ENCODE measurements around the gene VGLL3. TPM values are rescaled to one million over a fixed set of nuclear protein-coding genes. Genes with fewer than 3 reads are reported as not detected.

VGLL3 gene
- total and polyA plus RNA-seq, 2 of the 4 experiments (the other 2 are of a cell fraction) = 46.2 to 97.3 TPM

- ChIA-PET CTCF (no interaction called here), POLR2A (ENCODE audit: unreplicated experiment) (no interaction called here)
- Histone ChIP-seq H3K9ac (ENCODE audit: low read depth, low read length) (peak overlapping the region; percentile 19; the same call in 1 of the 2 replicates), H3K9me3 (ENCODE audit: control insufficient read depth, insufficient read depth, low read length) (no peaks in the 10 kb centered on the region), H3K9me1 (ENCODE audit: insufficient read depth, low read length) (peaks cover 3% of the 10 kb centered on the region), H3K27me3 (ENCODE audit: control insufficient read depth, insufficient read depth, low read length) (no peaks in the 10 kb centered on the region), H3K79me1 (ENCODE audit: low read depth in 1 of 2, low read length in 2 of 2) (peaks cover 4 to 37% of the 10 kb centered on the region in 2 experiments; a peak in 3 of 4 replicates), H2AK9ac (replicated peaks; ENCODE audit: low read depth, low read length, poor library complexity) (no peak overlapping the region), H3K4ac (ENCODE audit: low read depth, low read length) (peak overlapping the region; percentile 8; the same call in 1 of the 2 replicates), H3K4me2 (ENCODE audit: low read depth, low read length) (peak overlapping the region; percentile 82), H4K8ac (ENCODE audit: low read depth in 2 of 2, low read length in 2 of 2) (peak overlapping the region in 1 of 2 experiments; percentile 82; a peak in 3 of 4 replicates), H3K14ac (replicated peaks; ENCODE audit: low read depth, low read length) (peak overlapping the region; percentile 2; the same call in 1 of the 2 replicates), H4K5ac (ENCODE audit: low read depth, low read length) (peak overlapping the region; percentile 47; the same call in 1 of the 2 replicates), H3K36me3 (ENCODE audit: control insufficient read depth, insufficient read depth, low read length) (peaks cover 6% of the 10 kb centered on the region), H4K20me1 (ENCODE audit: insufficient read depth, low read length) (no peaks in the 10 kb centered on the region), H3K56ac (ENCODE audit: extremely low read depth, insufficient read depth, low read length) (peak overlapping the region; percentile 57; the same call in 1 of the 2 replicates), H2BK120ac (ENCODE audit: low read depth, low read length) (peak overlapping the region; percentile 34), H2AK5ac (ENCODE audit: low read depth, low read length) (peak overlapping the region; percentile 88; the same call in 1 of the 2 replicates), H2BK15ac (ENCODE audit: low read depth, low read length) (peak overlapping the region; percentile 21; the same call in 1 of the 3 replicates), H3K4me3 (ENCODE audit: insufficient read depth, low read depth, low read length) (no peak overlapping the region), H2BK5ac (ENCODE audit: low read depth, low read length, poor library complexity, severe bottlenecking) (peak overlapping the region; percentile 95), H2BK20ac (ENCODE audit: low read depth, low read length) (0 out of 2 replicates have a peak overlapping the region, but pooled peaks have one; percentile 1), H2AFZ (replicated peaks; ENCODE audit: low read length, poor library complexity) (peak overlapping the region; percentile 62), H3K27ac (ENCODE audit: insufficient read depth, low read length) (peak overlapping the region; percentile 45; the same call in 1 of the 2 replicates), H3K23ac (ENCODE audit: low read depth, low read length) (peak overlapping the region; percentile 19; the same call in 1 of the 2 replicates), H3K18ac (ENCODE audit: low read depth, low read length) (peak overlapping the region; percentile 76; the same call in 1 of the 2 replicates), H3K4me1 (ENCODE audit: control insufficient read depth, insufficient read depth, low read length) (peaks cover 15% of the 10 kb centered on the region), H4K91ac (ENCODE audit: insufficient read depth, low read depth, low read length) (peak overlapping the region; percentile 73)
- WGBS, 2 experiments (ENCODE audit: extremely low coverage in 2 of 2, insufficient read length in 1 of 2) = no CpG with 5 or more reads among the region's 2 CpGs
- dilution Hi-C loops (cut with HindIII; ENCODE audit: low sequenced_read_pairs, unreplicated experiment) = no loop called here
- in situ Hi-C loops (cut with MboI; ENCODE audit: low sequenced_read_pairs) = loop anchor here (25.0 kb wide), 1 partner anchor 1154 kb away; the partner anchor contains the start of gene C3orf38
- ATAC-seq (ENCODE audit: low read depth) = peak; percentile 42
- TF ChIP-seq CHD1 (IDR thresholded peaks at IDR 0.05; ENCODE audit: low read depth, low read length) (no peak), RCOR1 (IDR thresholded peaks at IDR 0.05; ENCODE audit: insufficient replicate concordance, low read length) (no peak), RFX5 (IDR thresholded peaks at IDR 0.05; ENCODE audit: low read depth, low read length) (no peak), SMC3 (IDR thresholded peaks at IDR 0.05; ENCODE audit: low read depth, low read length) (no peak), CTCF (conservative IDR thresholded peaks at IDR 0.05; ENCODE audit: low read depth, low read length) (no peak)
- peak; percentile 68 for DNase-seq
- no TSS peak for BruUV-seq (replicated peaks)
- intact Hi-C loops (cut with micrococcal nuclease) = loop anchor here (5.0 kb wide), 1 partner anchor 116 kb away; no protein-coding TSS in a partner anchor
These were observed 8.1 kb downstream of the VGLL3 start for GRCh38 chr3:86982883-86983282.
